GM18870 (cell line): ENCODE measurements around the gene TSPY8.
"Not testable (repeated sequence)": the region's sequence is repeated elsewhere in the genome, so short reads cannot be mapped to it uniquely, and the experiment has no call there.

Experiments used
- ATAC-seq: cut with Tn5 transposase; IDR thresholded peaks from one replicate; pipeline ENCODE4 v1.9.1; 2021; ENCODE audit warnings: moderate library complexity; ENCODE audit not compliant: unreplicated experiment

Gene TSPY8, protein sequence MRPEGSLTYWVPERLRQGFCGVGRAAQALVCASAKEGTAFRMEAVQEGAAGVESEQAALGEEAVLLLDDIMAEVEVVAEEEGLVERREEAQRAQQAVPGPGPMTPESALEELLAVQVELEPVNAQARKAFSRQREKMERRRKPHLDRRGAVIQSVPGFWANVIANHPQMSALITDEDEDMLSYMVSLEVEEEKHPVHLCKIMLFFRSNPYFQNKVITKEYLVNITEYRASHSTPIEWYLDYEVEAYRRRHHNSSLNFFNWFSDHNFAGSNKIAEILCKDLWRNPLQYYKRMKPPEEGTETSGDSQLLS

DNA sequence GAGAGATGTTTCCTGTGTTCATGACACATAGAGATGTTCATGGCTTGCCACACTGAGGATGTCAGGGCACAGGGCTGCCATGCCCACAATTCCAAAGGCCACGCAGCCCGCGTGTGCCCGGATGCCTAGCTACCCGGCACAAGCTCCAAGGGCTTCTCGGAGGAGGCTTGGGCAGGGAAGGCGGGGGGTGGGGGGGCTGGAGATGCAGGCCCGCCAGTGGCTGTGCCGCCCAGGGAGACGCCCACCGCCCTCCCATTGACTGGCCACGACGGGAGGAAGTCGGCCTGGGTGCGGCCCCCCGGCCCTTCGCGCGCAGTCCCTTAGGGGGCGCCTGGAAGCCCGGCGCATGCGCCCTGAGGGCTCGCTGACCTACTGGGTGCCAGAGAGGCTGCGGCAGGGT, at the start of gene TSPY8:
Gene TSPY8 (plus strand): TSS at position 301 of the 400 bp plus-strand sequence. CDS start 46 bp downstream, at position 347.
- ATAC-seq: not testable (repeated sequence)

DNA sequence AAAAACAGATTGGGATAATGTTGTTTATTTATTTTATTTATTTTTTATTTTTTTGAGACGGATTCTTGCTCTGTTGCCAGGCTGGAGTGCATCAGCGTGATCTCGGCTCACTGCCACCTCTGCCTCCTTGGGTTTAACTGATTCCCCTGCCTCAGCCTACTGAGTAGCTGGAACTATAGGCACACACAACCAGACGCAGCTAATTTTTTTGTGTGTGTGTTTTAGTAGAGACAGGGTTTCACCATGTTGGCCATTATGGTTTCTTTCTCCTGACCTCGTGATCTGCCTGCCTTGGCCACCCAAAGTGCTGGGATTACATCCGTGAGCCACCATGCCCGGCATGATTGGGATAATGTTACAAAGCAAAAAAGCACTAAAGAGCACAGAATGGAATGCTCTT, 36.6 kb upstream of the TSPY8 start:
- no peak for ATAC-seq

- ATAC-seq: not testable (repeated sequence)
Observed at GRCh38 chrY:9337164-9337563, 20.4 kb upstream of the TSPY8 start, which contains the start of gene TSPY4. TSS of gene TSPY4 (plus strand) at chrY:9337464. CDS start at chrY:9337510, 46 bp downstream.

GRCh38 chrY:9396527-9396926, 38.9 kb downstream of the TSPY8 start:
- not testable (repeated sequence) for ATAC-seq

DNA sequence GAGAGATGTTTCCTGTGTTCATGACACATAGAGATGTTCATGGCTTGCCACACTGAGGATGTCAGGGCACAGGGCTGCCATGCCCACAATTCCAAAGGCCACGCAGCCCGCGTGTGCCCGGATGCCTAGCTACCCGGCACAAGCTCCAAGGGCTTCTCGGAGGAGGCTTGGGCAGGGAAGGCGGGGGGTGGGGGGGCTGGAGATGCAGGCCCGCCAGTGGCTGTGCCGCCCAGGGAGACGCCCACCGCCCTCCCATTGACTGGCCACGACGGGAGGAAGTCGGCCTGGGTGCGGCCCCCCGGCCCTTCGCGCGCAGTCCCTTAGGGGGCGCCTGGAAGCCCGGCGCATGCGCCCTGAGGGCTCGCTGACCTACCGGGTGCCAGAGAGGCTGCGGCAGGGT, 40.5 kb downstream of the TSPY8 start, which contains the start of gene TSPY3:
Gene TSPY3 (plus strand): TSS at position 301 of the 400 bp plus-strand sequence. CDS start 46 bp downstream, at position 347.
- ATAC-seq: not testable (repeated sequence)
